ENCODE measurements around the gene CKMT2.

Gene CKMT2

DNA sequence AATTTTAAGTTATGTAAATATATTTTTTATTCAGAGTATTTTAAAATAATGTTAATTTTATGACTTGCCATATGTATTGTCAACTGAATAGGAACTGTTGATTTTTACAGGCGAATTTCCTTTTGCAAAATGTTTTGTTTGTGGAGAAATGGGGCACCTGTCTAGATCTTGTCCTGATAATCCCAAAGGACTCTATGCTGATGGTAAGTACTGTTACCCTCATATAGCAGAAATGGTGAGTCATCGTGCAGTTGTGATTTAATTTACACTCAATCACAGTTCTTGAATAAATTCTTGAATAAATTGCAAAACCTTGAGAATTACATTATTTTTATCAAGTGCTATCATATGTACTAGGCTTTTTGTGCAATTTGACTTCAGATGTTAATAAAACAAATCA is 75.7 kb downstream of the CKMT2 start:
- DNase-seq (ENCODE audit: low read depth): no peak

DNA sequence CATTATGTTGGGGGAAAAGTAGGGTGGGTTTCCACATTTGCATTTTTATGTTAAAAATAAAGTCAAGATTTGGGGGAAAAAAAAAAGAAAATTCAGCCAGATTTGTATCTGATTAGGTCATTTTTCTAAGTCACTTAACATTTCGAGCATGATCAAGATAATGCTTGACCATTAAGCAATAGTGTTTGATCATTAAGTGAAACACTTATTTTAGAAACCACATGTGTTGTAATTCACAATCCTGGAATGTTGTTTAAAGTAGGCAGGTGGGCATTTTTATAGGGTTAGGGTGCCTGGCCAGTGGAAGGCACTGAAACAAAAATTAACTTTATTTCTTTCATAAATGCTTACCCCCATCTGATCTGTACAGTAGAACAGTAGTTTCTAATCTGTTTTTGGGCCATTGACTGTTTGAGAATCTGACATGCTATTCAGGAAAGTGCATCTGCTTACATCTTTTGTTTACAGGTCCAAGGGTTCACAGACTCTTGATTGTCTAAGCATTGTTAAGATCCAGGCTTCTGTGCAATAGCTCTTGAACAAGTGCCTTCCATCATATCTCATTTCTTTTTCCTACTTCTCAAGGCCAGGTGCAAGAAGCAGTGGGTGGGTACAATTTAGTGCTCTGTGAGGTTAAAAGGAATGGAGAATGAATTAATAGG is 77.4 kb downstream of the CKMT2 start:
- DNase-seq (ENCODE audit: low read depth): no peak

DNA sequence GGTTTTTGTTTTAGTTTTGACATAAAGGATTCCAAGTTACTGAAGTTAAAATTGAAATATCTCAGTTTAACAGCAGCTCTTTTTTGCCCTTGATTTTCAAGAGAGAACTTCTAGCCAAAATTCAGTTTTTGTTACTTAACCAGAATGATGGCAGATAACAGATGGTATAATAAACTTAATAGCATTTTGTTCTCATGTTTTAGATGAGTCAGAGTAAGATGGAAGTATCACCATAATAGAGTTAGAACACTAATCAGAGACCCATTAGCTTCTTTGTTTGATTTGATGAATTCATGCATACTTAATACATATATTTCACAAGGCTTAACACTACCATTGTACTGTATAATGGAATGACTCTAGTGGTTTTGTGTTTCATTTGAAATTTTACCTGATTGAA is 80.2 kb downstream of the CKMT2 start:
- no peak for DNase-seq (ENCODE audit: low read depth)

DNA sequence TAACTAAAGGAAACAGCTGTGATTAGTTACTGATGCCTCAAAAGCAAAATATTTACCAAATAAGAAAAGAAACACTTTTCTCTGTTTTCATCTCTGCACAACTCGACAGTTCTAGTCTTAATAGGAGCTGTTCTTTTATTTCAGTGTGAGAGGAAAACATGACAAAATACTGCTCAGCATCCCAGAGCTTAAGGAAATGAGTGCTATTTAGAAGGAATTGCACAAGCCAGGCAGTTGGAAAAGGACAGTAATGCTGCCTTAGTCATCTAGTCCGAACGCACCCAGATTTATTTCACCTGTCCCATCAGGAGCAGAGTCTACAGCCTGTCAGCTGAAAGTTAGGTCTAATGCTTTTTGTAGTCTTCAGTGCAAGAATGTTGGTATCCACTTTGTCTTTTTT is 80.6 kb downstream of the CKMT2 start:
- no peak for DNase-seq (ENCODE audit: low read depth)

DNA sequence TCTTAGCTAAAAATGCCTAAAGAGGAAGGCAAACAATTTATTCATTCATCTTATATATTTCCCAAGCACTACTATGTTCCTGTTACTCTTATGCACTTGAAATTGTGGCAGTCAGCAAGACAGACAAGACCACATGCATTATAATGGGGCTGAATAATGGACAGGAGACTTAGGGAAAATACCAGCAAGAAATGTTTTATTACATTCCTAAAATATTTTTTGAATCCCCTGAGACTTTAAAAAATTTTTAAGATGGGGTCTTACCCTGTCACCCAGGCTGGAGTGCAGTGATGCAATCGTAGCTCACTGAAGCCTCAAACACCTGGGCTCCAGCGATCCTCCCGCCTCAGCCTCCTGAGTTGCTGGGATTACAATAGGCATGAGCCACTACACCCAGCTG is 81.5 kb downstream of the CKMT2 start:
- no peak for DNase-seq (ENCODE audit: low read depth)

DNA sequence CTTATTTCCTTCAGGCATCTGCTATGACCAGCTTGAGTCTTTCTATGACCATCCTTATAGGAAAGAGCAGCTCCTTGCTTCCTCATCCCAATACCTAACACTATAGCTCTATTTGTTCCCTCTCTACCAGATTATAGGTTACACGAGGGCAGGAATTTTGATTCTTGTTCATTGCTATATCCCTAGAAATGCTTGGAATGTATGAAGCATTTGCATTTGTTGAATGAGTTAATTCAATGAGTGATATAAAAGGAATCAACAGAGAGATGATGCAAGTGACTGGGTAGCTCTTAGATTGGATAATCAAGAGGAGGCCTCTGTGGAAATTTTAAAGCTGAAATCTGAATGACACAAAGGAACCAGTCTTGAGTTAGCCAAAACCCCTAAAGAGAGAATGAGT is 82.2 kb downstream of the CKMT2 start:
- no peak for DNase-seq (ENCODE audit: low read depth)

DNA sequence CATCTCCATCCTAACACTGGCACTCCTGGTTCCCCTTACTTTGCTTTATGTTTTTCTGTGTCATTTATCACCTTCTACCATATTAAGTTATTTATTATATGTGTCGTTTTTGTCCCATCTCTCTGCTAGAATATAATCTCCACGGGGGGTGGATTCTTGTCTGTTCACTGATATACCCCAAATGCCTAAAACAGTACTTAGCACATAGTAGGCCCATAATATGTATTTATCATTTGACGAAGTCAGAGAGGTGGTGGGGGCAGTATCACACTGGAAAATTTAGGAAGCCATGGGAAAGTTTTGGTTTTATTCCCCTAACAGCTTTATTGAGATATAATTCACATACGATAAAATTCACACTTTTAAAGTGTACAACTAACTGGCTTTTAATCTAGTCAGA is 82.7 kb downstream of the CKMT2 start:
- no peak for DNase-seq (ENCODE audit: low read depth)
